ENCODE results near the gene C11orf54.

The C11orf54 gene

GRCh38 chr11:93724089-93724488, 17.4 kb upstream of the C11orf54 start:
- DNase-seq (ENCODE audit: low read depth in 1 of 2, low spot score in 1 of 2): no peak
- TF ChIP-seq JUND (IDR thresholded peaks at IDR 0.05; ENCODE audit: low read depth): no peak
- in situ Hi-C loops (cut with HindIII; ENCODE audit: low pct_unique_long_range_greater_than_20kb, low sequenced_read_pairs): no loop called here

GRCh38 chr11:93727985-93728791, 13.3 kb upstream of the C11orf54 start:
- DNase-seq (ENCODE audit: low read depth in 1 of 2, low spot score in 1 of 2): no peak
- in situ Hi-C loops (cut with HindIII; ENCODE audit: low pct_unique_long_range_greater_than_20kb, low sequenced_read_pairs): no loop called here
- TF ChIP-seq JUND (IDR thresholded peaks at IDR 0.05; ENCODE audit: low read depth): peak; percentile 8; the same call in 1 of the 2 replicates

GRCh38 chr11:93728792-93729128, 12.7 kb upstream of the C11orf54 start:
- in situ Hi-C loops (cut with HindIII; ENCODE audit: low pct_unique_long_range_greater_than_20kb, low sequenced_read_pairs): no loop called here
- TF ChIP-seq JUND (IDR thresholded peaks at IDR 0.05; ENCODE audit: low read depth): no peak
- DNase-seq (ENCODE audit: low read depth in 1 of 2, low spot score in 1 of 2): no peak

DNA sequence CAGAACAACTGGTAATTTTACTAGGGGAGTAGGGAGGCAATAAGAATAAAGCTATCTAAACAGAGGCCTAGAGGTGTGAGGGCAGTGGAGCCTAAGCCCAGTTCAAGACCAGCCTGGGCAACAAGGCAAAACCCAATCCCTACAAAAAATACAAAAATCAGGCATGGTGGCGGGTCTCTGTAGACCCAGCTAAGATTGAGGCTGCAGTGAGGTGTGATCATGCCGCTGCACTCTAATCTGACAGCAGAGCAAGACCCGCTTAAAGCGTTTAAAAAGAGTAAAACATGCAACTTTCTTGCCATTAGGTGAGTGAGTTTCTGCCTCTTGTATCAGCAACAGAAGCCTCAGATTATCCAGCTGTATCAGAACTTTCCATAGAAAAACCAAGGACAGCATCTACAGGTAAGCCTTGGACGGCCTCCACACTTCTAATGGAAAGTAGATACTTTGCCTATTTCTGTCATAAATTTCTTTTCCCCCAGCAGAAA, 12.3 kb upstream of the C11orf54 start:
- DNase-seq (ENCODE audit: low read depth in 1 of 2, low spot score in 1 of 2): no peak
- TF ChIP-seq JUND (IDR thresholded peaks at IDR 0.05; ENCODE audit: low read depth): no peak
- in situ Hi-C loops (cut with HindIII; ENCODE audit: low pct_unique_long_range_greater_than_20kb, low sequenced_read_pairs): no loop called here

GRCh38 chr11:93730108-93731107, 11.1 kb upstream of the C11orf54 start:
- no peak for DNase-seq (ENCODE audit: low read depth in 1 of 2, low spot score in 1 of 2)
- in situ Hi-C loops (cut with HindIII; ENCODE audit: low pct_unique_long_range_greater_than_20kb, low sequenced_read_pairs): no loop called here
- no peak for TF ChIP-seq JUND (IDR thresholded peaks at IDR 0.05; ENCODE audit: low read depth)

DNA sequence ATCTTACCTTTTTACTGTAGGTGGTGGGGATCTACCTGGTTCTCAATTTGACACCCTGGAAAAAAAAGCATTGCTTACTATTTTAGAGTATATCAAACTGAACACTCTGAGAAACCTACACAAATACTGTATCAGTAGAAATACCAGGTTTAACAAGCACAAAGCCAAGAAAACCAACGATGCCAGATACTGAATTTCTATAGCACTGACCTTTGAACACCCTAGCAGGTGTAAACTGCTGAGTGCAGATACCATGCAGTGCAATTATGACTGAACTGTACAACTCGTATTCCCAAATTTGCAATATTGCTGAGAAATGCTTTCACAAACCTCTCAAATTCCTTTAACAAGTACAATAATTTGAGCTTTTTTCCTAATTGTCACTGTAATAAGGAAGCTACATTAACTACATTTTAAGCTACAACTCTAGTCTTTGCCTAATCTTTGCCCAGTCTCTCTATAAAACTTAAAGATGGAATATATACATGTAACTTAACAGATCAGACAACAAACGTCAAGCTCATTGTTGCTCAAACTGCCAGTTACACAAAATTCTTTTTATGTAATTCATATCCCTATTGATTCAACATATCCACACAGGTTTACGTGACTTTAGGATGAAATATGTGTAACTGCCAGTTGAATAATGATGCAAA, 9.1 kb upstream of the C11orf54 start:
- no peak for DNase-seq (ENCODE audit: low read depth in 1 of 2, low spot score in 1 of 2)
- TF ChIP-seq JUND (IDR thresholded peaks at IDR 0.05; ENCODE audit: low read depth): no peak
- in situ Hi-C loops (cut with HindIII; ENCODE audit: low pct_unique_long_range_greater_than_20kb, low sequenced_read_pairs): no loop called here

GRCh38 chr11:93733474-93733873, 8.0 kb upstream of the C11orf54 start:
- in situ Hi-C loops (cut with HindIII; ENCODE audit: low pct_unique_long_range_greater_than_20kb, low sequenced_read_pairs): no loop called here
- TF ChIP-seq JUND (IDR thresholded peaks at IDR 0.05; ENCODE audit: low read depth): no peak

GRCh38 chr11:93734427-93735222, 6.8 kb upstream of the C11orf54 start:
- DNase-seq (ENCODE audit: low read depth in 1 of 2, low spot score in 1 of 2): no peak

More at GRCh38 chr11:93733474-93733873, 8.0 kb upstream of the C11orf54 start:
- DNase-seq (ENCODE audit: low read depth in 1 of 2, low spot score in 1 of 2): no peak

DNA sequence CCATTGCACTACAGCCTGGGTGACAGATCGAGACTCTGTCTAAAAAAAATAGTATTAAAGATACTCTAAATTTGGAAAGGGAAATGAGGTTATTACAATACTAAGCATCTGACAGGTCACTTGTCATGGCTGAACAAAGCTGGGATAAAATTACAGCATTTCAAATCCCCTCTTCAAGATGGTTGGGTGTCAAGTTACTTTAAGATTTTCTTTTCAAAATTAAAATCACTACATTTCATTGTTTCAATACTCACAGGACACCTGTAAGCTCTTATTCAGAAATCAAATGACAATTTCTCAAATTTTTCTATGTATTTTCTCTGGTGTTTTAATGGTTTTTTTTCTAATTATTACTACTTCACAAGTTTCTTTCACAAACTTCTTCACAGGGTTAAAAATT, 5.8 kb upstream of the C11orf54 start:
- no peak for TF ChIP-seq JUND (IDR thresholded peaks at IDR 0.05; ENCODE audit: low read depth)
- DNase-seq (ENCODE audit: low read depth in 1 of 2, low spot score in 1 of 2): no peak
- in situ Hi-C loops (cut with HindIII; ENCODE audit: low pct_unique_long_range_greater_than_20kb, low sequenced_read_pairs): no loop called here

More at GRCh38 chr11:93734427-93735222, 6.8 kb upstream of the C11orf54 start:
- no peak for TF ChIP-seq JUND (IDR thresholded peaks at IDR 0.05; ENCODE audit: low read depth)
- in situ Hi-C loops (cut with HindIII; ENCODE audit: low pct_unique_long_range_greater_than_20kb, low sequenced_read_pairs): no loop called here

- no peak for DNase-seq (ENCODE audit: low read depth in 1 of 2, low spot score in 1 of 2)
- in situ Hi-C loops (cut with HindIII; ENCODE audit: low pct_unique_long_range_greater_than_20kb, low sequenced_read_pairs): no loop called here
- TF ChIP-seq JUND (IDR thresholded peaks at IDR 0.05; ENCODE audit: low read depth): no peak
Observed at GRCh38 chr11:93736129-93736528, 5.3 kb upstream of the C11orf54 start.

DNA sequence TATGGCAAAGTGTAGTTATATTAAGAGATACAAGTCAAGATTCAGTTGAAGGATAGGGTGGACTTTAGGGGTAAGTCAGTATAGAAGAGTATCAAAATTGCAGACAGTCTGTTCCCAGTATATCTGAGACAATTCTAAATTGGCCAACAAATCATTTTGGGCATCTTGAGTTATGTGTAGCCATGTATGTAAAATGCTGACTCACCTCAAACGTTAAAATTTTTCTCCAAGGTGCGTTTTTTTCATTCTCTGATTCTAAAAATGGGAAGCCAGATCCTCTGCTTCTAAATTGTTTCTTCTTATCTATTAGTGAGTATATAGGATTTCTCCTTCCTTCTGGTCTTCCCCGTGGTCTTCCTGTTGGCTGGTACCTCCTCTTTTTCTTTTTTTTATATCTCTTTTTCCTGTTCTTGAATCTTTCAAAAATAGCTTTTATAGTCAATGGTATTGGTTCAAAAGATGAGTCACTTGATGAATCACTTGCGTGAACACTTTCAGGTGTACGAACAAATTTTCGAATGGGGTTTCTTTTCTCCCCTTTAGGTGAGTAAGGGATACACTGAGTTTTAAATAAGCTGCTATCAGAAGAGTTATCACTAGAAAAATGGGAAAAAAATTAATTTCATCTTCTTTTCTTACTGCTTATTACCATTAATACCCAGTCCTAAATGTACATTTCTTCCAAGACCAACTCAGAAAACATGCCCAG, 3.4 kb upstream of the C11orf54 start:
- no peak for TF ChIP-seq JUND (IDR thresholded peaks at IDR 0.05; ENCODE audit: low read depth)
- in situ Hi-C loops (cut with HindIII; ENCODE audit: low pct_unique_long_range_greater_than_20kb, low sequenced_read_pairs): no loop called here
- DNase-seq (ENCODE audit: low read depth in 1 of 2, low spot score in 1 of 2): no peak
